Activated gamma-delta T cell treated with anti-CD3 and anti-CD28 coated beads, Interleukin-2, amount 50 U/mL, for 16 hours (primary cell): Measurements from ENCODE around the gene BTBD9.

ENCODE experiments used
- DNase-seq: peaks from one replicate; pipeline ENCODE4 v3.0.0-alpha.2; 2020; ENCODE audit warnings: low read depth

The BTBD9 gene

GRCh38 chr6:38193481-38194281 is 446.0 kb downstream of the BTBD9 start:
- DNase-seq = no peak

GRCh38 chr6:38193051-38193450 is 446.7 kb downstream of the BTBD9 start:
- no peak for DNase-seq

- DNase-seq = no peak
These were observed 447.2 kb downstream of the BTBD9 start for GRCh38 chr6:38192487-38192886.

- DNase-seq = no peak
These were observed 447.7 kb downstream of the BTBD9 start for GRCh38 chr6:38192011-38192410.

- no peak for DNase-seq
These were observed 448.3 kb downstream of the BTBD9 start for GRCh38 chr6:38191418-38191817.

GRCh38 chr6:38188677-38189335 is 450.9 kb downstream of the BTBD9 start:
- no peak for DNase-seq

- no peak for DNase-seq
These were observed 451.7 kb downstream of the BTBD9 start for GRCh38 chr6:38187811-38188590.

- DNase-seq = no peak
These were observed 452.4 kb downstream of the BTBD9 start for GRCh38 chr6:38187325-38187724.

- DNase-seq = no peak
These were observed 454.0 kb downstream of the BTBD9 start for GRCh38 chr6:38185752-38186151.

- DNase-seq = no peak
These were observed 454.5 kb downstream of the BTBD9 start for GRCh38 chr6:38185244-38185643.

GRCh38 chr6:38184585-38185080 is 455.1 kb downstream of the BTBD9 start:
- DNase-seq = no peak

GRCh38 chr6:38183856-38184584 is 455.7 kb downstream of the BTBD9 start:
- no peak for DNase-seq

- no peak for DNase-seq
These were observed 457.3 kb downstream of the BTBD9 start for GRCh38 chr6:38182426-38182825.

- DNase-seq = no peak
These were observed 459.1 kb downstream of the BTBD9 start for GRCh38 chr6:38180586-38180985.

- no peak for DNase-seq
These were observed 459.8 kb downstream of the BTBD9 start for GRCh38 chr6:38179794-38180430.

GRCh38 chr6:38179300-38179699 is 460.4 kb downstream of the BTBD9 start:
- DNase-seq = no peak

GRCh38 chr6:38178584-38178886 is 461.2 kb downstream of the BTBD9 start:
- no peak for DNase-seq

- no peak for DNase-seq
These were observed 461.7 kb downstream of the BTBD9 start for GRCh38 chr6:38177882-38178583.

GRCh38 chr6:38176797-38177751 is 462.7 kb downstream of the BTBD9 start:
- no peak for DNase-seq

GRCh38 chr6:38175786-38176185 is 463.9 kb downstream of the BTBD9 start:
- DNase-seq = no peak
